Cortex of kidney (tissue), 1 donor: ENCODE results near the gene B3GNT5.

Experiments
- DNase-seq: peaks from one replicate; lab custom pipeline; 2025; lab: John Stamatoyannopoulos, UW

B3GNT5 gene

GRCh38 chr3:183265834-183266417 lies 12.9 kb downstream of the B3GNT5 start:
- DNase-seq, result no peak

- no peak for DNase-seq
Measured at GRCh38 chr3:183266454-183266853, 13.4 kb downstream of the B3GNT5 start.

DNA sequence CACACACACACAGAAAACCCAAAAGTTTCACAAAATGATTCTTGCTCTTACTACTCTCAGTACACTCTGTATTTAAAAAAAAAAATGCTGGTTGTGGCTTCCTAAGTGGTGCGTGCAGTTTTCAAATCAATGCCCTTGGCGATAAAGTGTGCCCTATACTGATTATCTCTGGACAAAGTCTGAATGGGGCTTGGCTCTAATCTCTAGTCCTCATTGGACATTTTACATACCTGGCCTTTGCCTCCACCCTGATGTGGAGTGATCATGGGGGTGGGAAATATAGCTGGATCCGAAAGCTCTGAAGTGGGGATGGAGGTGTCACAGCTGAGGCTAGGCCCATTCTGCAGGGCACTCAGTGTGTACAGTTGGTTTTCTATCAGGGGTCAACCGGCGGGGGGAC lies 14.1 kb downstream of the B3GNT5 start:
- DNase-seq, result no peak

- DNase-seq, result no peak
Measured at GRCh38 chr3:183268366-183268765, 15.3 kb downstream of the B3GNT5 start.

DNA sequence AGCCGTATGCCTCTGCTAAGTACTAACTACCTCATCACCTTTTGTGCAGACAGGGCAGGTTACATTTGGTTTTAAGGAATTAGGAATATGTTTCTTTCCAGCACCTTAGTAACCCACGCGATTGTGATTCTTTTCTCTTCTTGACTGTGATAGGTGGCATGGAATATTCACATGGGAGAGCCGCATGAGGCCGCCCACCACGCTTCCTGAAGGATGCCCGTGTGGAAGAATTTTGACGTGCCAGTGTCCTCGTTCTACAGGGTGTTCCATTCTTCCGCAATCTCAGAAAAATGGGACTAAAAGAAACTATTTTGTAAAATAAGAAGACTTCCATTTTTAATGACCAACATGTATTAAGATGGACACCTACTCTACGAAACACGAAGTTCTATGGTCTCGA lies 16.3 kb downstream of the B3GNT5 start:
- DNase-seq, result no peak

GRCh38 chr3:183270344-183270743 lies 17.3 kb downstream of the B3GNT5 start:
- no peak for DNase-seq

DNA sequence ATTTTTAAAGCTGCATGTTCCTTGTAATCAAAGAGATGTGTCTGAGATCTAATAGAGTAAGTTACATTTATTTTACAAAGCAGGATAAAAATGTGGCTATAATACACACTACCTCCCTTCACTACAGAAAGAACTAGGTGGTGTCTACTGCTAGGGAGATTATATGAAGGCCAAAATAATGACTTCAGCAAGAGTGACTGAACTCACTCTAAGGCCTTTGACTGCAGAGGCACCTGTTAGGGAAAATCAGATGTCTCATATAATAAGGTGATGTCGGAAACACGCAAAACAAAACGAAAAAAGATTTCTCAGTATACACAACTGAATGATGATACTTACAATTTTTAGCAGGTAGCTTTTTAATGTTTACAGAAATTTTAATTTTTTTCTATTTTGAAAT lies 19.1 kb downstream of the B3GNT5 start:
- DNase-seq, result no peak

GRCh38 chr3:183272791-183273190 lies 19.7 kb downstream of the B3GNT5 start:
- DNase-seq, result no peak

DNA sequence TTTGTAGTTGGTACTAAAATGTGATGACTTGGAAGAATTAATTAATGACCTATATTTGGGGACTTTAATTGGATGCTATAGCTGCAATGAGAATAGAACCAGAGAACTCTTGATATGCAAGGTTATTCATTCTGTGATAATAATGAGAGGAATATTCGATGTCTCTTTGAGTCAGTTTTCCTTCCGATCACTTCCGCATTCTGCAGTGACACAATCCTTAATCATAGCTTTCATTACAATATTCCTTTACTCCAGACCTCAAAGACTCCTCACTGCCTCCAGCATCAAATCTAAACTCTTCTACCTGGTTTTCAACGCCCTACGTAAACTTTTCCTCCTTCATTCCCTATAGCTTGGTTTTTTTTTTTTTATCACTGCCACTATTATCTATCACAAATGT lies 21.6 kb downstream of the B3GNT5 start:
- DNase-seq, result no peak

DNA sequence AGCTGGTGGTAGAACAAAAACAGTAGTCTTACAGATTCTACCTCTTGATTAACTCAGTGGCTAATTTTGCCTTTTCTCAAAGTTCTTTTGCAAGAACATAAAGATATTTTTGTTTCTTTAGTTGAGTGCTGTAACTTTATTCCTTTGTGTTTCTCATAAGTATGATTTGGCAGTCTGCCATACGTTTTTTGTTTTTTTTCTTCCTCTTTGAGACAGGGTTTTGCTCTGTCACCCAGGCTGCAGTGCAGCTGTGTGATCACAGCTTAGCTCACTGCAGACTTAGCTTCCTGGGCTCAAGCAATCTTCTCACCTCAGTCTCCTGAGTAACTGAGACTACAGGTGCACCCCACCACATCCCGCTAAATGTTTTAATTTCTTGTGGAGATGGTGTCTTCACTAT lies 22.4 kb downstream of the B3GNT5 start:
- DNase-seq, result no peak

- DNase-seq, result no peak
Measured at GRCh38 chr3:183275937-183276336, 22.9 kb downstream of the B3GNT5 start.

DNA sequence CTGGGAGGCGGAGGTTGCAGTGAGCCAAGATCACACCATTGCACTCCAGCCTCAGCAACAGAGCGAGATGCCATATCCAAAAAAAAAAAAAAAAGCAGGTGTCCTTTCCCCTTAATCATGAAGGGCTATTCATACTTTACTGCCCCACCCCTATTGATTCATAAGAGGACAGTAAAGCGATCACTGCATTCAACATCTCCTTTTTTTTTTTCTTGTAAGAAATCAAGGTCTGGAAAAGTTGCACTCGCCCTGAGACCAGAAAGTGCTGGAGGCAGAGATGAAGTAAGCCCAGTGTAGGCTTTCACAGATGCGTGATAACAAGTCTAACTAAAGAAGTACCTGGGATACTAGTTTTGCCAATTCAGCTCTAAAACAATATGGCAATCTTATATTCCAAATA lies 24.2 kb downstream of the B3GNT5 start:
- DNase-seq, result no peak

DNA sequence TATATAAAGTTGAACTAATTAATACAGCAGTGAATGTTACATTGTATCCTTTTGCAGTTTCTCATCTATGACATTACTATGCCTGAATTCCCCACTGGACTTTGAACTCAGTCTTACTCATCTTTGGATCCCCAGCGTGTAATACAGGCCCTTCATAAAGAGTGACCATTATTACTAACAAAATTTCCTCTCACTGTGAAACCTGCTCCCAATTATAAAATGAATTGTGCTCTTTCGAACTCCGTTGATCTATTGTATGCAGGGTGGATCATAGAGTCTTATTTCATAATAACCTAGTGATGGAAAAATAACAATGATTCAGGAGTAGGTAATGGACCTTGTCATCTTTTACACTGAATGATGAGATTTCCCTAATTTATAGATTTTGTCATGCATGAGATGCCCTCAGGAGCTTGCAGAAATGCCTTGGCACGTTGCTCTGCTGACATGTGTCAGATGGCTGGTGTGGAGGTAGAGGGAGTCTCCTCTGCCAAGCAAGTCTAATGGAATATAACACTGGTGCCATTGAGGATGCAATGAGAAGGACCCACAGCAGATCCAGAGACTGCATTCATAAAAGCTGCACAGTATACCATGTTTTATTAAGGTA lies 25.5 kb downstream of the B3GNT5 start:
- DNase-seq, result no peak

- no peak for DNase-seq
Measured at GRCh38 chr3:183279371-183279770, 26.3 kb downstream of the B3GNT5 start.

- DNase-seq, result no peak
Measured at GRCh38 chr3:183281126-183281797, 28.2 kb downstream of the B3GNT5 start.

- DNase-seq, result no peak
Measured at GRCh38 chr3:183283886-183284285, 30.8 kb downstream of the B3GNT5 start.

DNA sequence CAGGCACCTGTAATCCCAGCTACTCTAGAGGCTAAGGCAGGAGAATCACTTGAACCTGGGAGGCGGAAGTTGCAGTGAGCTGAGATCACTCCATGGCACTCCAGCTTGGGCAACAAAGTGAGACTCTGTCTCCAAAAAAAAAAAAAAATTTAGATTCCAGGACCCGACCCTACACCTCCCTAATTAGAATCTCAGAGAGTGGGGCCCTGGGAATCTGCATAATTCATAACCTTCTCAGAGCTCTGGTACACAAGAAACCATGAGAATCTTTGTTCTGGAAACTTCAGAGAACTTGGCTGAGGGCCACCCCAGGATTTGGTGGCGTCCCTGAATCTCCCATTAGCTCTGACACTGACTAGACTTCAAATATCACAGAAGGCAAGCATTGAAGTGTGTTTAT lies 31.5 kb downstream of the B3GNT5 start:
- DNase-seq, result no peak

DNA sequence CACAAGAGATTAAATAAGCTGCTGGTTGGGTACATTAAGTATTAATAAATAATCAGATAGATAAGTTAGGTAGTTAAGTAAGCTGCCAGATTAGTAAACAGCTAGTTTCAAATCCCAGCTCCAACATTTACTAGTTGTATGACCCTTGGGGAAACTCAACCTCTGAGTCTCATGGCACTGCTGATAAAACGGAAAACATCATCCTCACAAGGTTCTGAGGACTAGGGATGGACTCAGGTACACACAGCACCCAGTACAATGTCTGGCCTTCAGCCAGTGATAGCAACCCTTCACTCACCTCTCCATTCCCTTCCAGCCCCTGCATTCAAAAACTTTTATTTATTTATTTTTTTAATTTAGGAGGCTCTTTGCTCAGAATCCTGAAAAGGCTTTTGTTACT lies 32.3 kb downstream of the B3GNT5 start:
- DNase-seq, result no peak

- no peak for DNase-seq
Measured at GRCh38 chr3:183285828-183286457, 32.9 kb downstream of the B3GNT5 start.

- DNase-seq, result no peak
Measured at GRCh38 chr3:183287301-183287971, 34.4 kb downstream of the B3GNT5 start.

- no peak for DNase-seq
Measured at GRCh38 chr3:183288117-183288516, 35.1 kb downstream of the B3GNT5 start.

DNA sequence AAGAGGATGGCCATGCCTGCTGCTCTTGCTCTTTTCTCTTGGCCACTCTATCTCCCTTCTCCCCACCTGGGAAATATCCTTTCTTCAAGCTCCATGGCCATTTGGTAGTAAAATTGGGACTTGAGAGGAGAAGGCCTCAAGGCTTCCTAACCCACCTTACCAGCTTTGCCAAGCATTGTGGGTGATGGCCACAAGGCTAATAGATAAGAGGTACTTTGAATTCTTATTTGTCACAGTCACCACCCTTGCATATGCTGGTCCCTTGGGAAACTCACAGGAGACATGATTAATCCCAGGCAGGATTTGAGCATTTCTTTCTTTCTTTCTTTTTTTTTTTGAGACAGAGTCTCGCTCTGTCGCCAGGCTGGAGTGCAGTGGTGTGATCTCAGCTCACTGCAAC lies 37.2 kb downstream of the B3GNT5 start:
- no peak for DNase-seq
